Pancreas (tissue), 10 donors: ENCODE data around the gene PIK3AP1. TPM values are rescaled to one million over a fixed set of nuclear protein-coding genes. Genes with fewer than 3 reads are reported as not detected.
A peak's percentile ranks its signal among the peaks of the same experiment; 100 is the strongest.
"Not testable (repeated sequence)": the region's sequence is repeated elsewhere in the genome, so short reads cannot be mapped to it uniquely, and the experiment has no call there.

Experiments used
- ATAC-seq, 4 donors: fragments of 200-7000 bp; cut with Tn5 transposase; one replicate each; pipeline versions ENCODE4 v1.8.0 to v1.9.1; 2020; ENCODE audit warnings: mild to moderate bottlenecking in 4 of 4, moderate library complexity in 4 of 4
- DNase-seq, 6 donors: peaks; one replicate each; pipeline ENCODE4 v3.0.0-alpha.2; 2020
- FAIRE-seq: peaks from 2 replicates; lab custom pipeline; 2012; peaks lifted over from hg19 to GRCh38; lab: Jason Lieb, UNC
- H3K27ac ChIP-seq, 4 donors: fragments of 200-600 bp; sonication (generic); 1 replicate in 3 of 4; 2 replicates in 1 of 4; pipeline versions ENCODE4 v1.5.0 to v1.8.0; 2020
- H3K27me3 ChIP-seq, 4 donors: fragments of 200-600 bp; one replicate each; pipeline ENCODE4 v1.8.0; 2021
- H3K36me3 ChIP-seq, 3 donors: fragments of 200-600 bp; sonication (generic) in 1 of 3; one replicate each; pipeline versions ENCODE4 v1.5.0 to v1.8.0; 2020 to 2021
- H3K4me1 ChIP-seq, 3 donors: fragments of 200-600 bp; one replicate each; pipeline ENCODE4 v1.8.0; 2021
- H3K4me3 ChIP-seq, 4 donors: fragments of 200-600 bp; sonication (generic) in 2 of 4; one replicate each; pipeline versions ENCODE4 v1.5.0 to v1.8.0; 2020 to 2021
- H3K9me3 ChIP-seq, 4 donors: fragments of 200-600 bp; one replicate each; pipeline ENCODE4 v1.8.0; 2021
- CTCF ChIP-seq, 4 donors: fragments of 200-600 bp; sonication (generic) in 3 of 4; IDR thresholded peaks; one replicate each; pipeline versions ENCODE4 v1.5.0 to v1.8.0; 2021; ENCODE audit warnings: antibody characterized with exemption in 4 of 4
- WGBS, 2 donors: extraction: QIAGEN DNeasy Blood & Tissue Kit; methylation state at CpG; one replicate each; pipeline ENCODE4 v1.1.7; 2013; 5-methylcytosine and 5-hydroxymethylcytosine counted together
- intact Hi-C, 3 donors: fragments of 100-400 bp; cut with DNase I; formaldehyde crosslinking; loops; one replicate each; pipeline versions ENCODE4 v1.11.1 to v1.14.2; 2022
- polyA plus RNA-seq, 2 donors: library from polyadenylated mRNA; stranded (reverse); fragments of 200-250 nt; gene quantifications; one replicate each; pipeline ENCODE4 v1.2.3, GENCODE V29; 2013
- total RNA-seq, 6 donors: library from RNA; stranded (reverse); fragmentation: NEBNext Ultra II Directional in 4 of 6; extraction: Animal tissue kit (Norgen Biotek cat#: 25700) in 4 of 6; gene quantifications; one replicate each; pipeline versions ENCODE4 v1.2.1 to v1.2.4, GENCODE V29; 2021 to 2023
- donor health status: healthy with polysubstance abuse.
- donor health status: DM: no; HTN: no; CAD: no; lungs with moderate emphysema.
- donor health status: DM: no; HTN: no; CAD: no.
- donor health status: control.
- donor health status: control.
- donor health status: Bipolar disorder and iron deficiency.
- donor health status: DM: yes; HTN: yes; CAD: no.
- donor health status: DM: no; HTN: no; CAD: no.
- donor health status: DM: no; HTN: no; CAD: no.
- donor health status: DM: yes; HTN: yes; CAD: no.

The PIK3AP1 gene
- total and polyA plus RNA-seq, 8 donors = 15.0 to 71.0 (median 28.2) TPM

GRCh38 chr10:96747734-96748550 lies 27.6 kb upstream of the PIK3AP1 start:
- Histone ChIP-seq H3K9me3 (no peaks in the 10 kb centered on the region), H3K4me3 (no peak overlapping the region), H3K27ac (peak overlapping the region in 2 of 4 donors; percentile 19 to 44), H3K36me3 (no peaks in the 10 kb centered on the region), H3K27me3 (no peaks in the 10 kb centered on the region), H3K4me1 (no peaks in the 10 kb centered on the region)
- WGBS, 2 donors = 57 to 58% methylated on average over 7 of the region's 7 CpGs
- DNase-seq (no peak), ATAC-seq (peak in 2 of 4 donors; percentile 20 to 51), FAIRE-seq (no peak)
- intact Hi-C loops = no loop called here
- TF ChIP-seq CTCF (IDR thresholded peaks at IDR 0.05) = no peak

GRCh38 chr10:96746503-96746902 lies 26.2 kb upstream of the PIK3AP1 start:
- Histone ChIP-seq H3K27ac (no peak overlapping the region), H3K9me3 (no peaks in the 10 kb centered on the region), H3K36me3 (no peaks in the 10 kb centered on the region), H3K4me3 (no peak overlapping the region), H3K4me1 (no peaks in the 10 kb centered on the region), H3K27me3 (no peaks in the 10 kb centered on the region)
- WGBS, 2 donors = 78 to 86% methylated on average over 3 of the region's 3 CpGs
- intact Hi-C loops = no loop called here
- no peak for FAIRE-seq
- no peak for ATAC-seq
- TF ChIP-seq CTCF (IDR thresholded peaks at IDR 0.05) = no peak
- DNase-seq = no peak

- no peak overlapping the region for H3K4me3 ChIP-seq
- DNase-seq (no peak), ATAC-seq (no peak), FAIRE-seq (no peak)
- no peaks in the 10 kb centered on the region for H3K4me1 ChIP-seq
- no peaks in the 10 kb centered on the region for H3K36me3 ChIP-seq
- H3K27me3 ChIP-seq = no peaks in the 10 kb centered on the region
- no peak for TF ChIP-seq CTCF (IDR thresholded peaks at IDR 0.05)
- no peaks in the 10 kb centered on the region for H3K9me3 ChIP-seq
- no peak overlapping the region for H3K27ac ChIP-seq
- intact Hi-C loops = no loop called here
These were observed 25.6 kb upstream of the PIK3AP1 start for GRCh38 chr10:96745950-96746349.

- Histone ChIP-seq H3K4me1 (no peaks in the 10 kb centered on the region), H3K27me3 (no peaks in the 10 kb centered on the region), H3K36me3 (no peaks in the 10 kb centered on the region), H3K27ac (no peak overlapping the region), H3K9me3 (no peaks in the 10 kb centered on the region), H3K4me3 (no peak overlapping the region)
- 57 to 64% methylated on average over 7 of the region's 7 CpGs for WGBS, 2 donors
- TF ChIP-seq CTCF (IDR thresholded peaks at IDR 0.05) = peak in 2 of 4 donors; percentile 13
- FAIRE-seq (no peak), DNase-seq (no peak), ATAC-seq (peak in 3 of 4 donors; percentile 53 to 64 (median 55))
- intact Hi-C loops = no loop called here
These were observed 23.8 kb upstream of the PIK3AP1 start for GRCh38 chr10:96743988-96744585.

GRCh38 chr10:96741557-96741956 lies 21.2 kb upstream of the PIK3AP1 start:
- H3K4me1 ChIP-seq, H3K4me3 ChIP-seq, DNase-seq, H3K27me3 ChIP-seq, FAIRE-seq, H3K9me3 ChIP-seq, intact Hi-C loops, H3K36me3 ChIP-seq: not testable (repeated sequence)
- ATAC-seq = peak in 1 of 4 donors; percentile 19
- WGBS, 2 donors = 53 to 59% methylated on average over 6 of the region's 6 CpGs
- peak overlapping the region in 1 of 4 donors; percentile 25 for H3K27ac ChIP-seq
